Calu3 (cell line): ENCODE measurements around the gene MBD6. TPM values are rescaled to one million over a fixed set of nuclear protein-coding genes. Genes with fewer than 3 reads are reported as not detected.
A peak's percentile ranks its signal among the peaks of the same experiment; 100 is the strongest.

ENCODE experiments used
- BruUV-seq: library from RNA; stranded (reverse); fragments of 400-500 nt; replicated peaks from 2 replicates; lab custom pipeline; 2021; lab: Mats Ljungman, UMichigan
- CTCF ChIA-PET: fragments of 300-600 bp; sonication (Branson Sonifier 250); formaldehyde crosslinking; loops from one replicate; lab custom pipeline; 2022; ENCODE audit warnings: antibody characterized with exemption; lab: Charles Lee
- DNase-seq: peaks from one replicate; pipeline ENCODE4 v3.0.0; 2022
- H3K27ac Mint-ChIP-seq: one replicate; pipeline ENCODE4 v1.8.0; 2022; ENCODE audit warnings: mixed read lengths; ENCODE audit not compliant: unreplicated experiment
- H3K27me3 Mint-ChIP-seq: one replicate; pipeline ENCODE4 v1.8.0; 2022; ENCODE audit warnings: mixed read lengths; ENCODE audit not compliant: unreplicated experiment
- H3K36me3 Mint-ChIP-seq: one replicate; pipeline ENCODE4 v1.8.0; 2022; ENCODE audit warnings: mild to moderate bottlenecking, moderate library complexity, mixed read lengths; ENCODE audit not compliant: insufficient read depth, unreplicated experiment
- H3K4me1 Mint-ChIP-seq: one replicate; pipeline ENCODE4 v1.8.0; 2022; ENCODE audit warnings: mild to moderate bottlenecking, low read depth, mixed read lengths; ENCODE audit not compliant: unreplicated experiment
- H3K4me3 Mint-ChIP-seq: one replicate; pipeline ENCODE4 v1.8.0; 2022; ENCODE audit warnings: mild to moderate bottlenecking, low read depth, moderate library complexity, mixed read lengths; ENCODE audit not compliant: unreplicated experiment
- H3K9me3 Mint-ChIP-seq: one replicate; pipeline ENCODE4 v1.8.0; 2022; ENCODE audit warnings: low read depth, mixed read lengths; ENCODE audit not compliant: unreplicated experiment
- intact Hi-C: fragments of 100-400 bp; cut with micrococcal nuclease; formaldehyde crosslinking; loops from one replicate; pipeline ENCODE4 v1.10.0; 2022; ENCODE audit not compliant: unreplicated experiment
- total RNA-seq: library from RNA; stranded (reverse); gene quantifications from 2 replicates; pipeline ENCODE4 v1.2.3, GENCODE V29; 2022
- TF ChIP-seq, protein P1 (sequence below): fragments of 200-600 bp; IDR thresholded peaks from one replicate; pipeline ENCODE4 v1.8.0; 2022; ENCODE audit warnings: antibody characterized with exemption; ENCODE audit not compliant: unreplicated experiment

Gene MBD6
- total RNA-seq, 1 experiment from 2014 or later: 127 TPM

DNA sequence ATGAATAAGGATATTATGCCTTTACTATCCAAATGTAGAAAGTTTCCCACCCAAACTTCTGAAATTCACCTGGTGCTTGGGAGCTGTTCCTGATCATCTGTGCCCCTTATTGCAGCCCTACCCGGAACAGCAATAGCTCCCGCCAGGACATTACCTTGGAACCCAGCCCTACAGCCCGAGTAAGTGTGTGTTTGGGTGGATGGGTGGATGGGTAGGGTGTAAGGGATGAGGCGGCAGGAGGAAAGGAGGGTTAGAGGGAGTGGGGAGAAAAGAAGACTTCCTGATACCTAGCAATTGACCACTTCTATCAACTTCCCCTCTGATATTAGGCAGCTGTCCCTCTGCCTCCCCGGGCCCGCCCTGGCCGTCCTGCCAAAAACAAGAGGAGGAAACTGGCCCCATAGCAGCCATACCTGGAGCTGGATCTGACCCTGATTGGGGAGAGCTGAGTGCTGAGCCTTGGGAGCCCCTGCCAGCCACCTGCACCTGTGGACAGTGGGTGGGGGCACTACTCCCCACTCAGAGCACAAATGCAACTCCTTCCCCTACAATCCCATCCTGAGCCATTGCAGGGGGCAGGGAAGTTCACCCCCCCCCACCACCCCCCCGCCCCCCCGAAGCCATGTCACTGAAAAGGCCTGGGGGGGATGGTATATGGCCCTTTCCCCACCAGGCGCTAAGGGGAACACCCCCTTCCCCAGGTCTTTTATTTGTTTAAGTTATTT, 6.4 kb downstream of the MBD6 start:
- no peaks in the 10 kb centered on the region for H3K9me3 Mint-ChIP-seq
- no peak overlapping the region for H3K4me3 Mint-ChIP-seq
- BruUV-seq: no TSS peak
- peaks cover 11% of the 10 kb centered on the region for H3K4me1 Mint-ChIP-seq
- TF ChIP-seq, protein P1, sequence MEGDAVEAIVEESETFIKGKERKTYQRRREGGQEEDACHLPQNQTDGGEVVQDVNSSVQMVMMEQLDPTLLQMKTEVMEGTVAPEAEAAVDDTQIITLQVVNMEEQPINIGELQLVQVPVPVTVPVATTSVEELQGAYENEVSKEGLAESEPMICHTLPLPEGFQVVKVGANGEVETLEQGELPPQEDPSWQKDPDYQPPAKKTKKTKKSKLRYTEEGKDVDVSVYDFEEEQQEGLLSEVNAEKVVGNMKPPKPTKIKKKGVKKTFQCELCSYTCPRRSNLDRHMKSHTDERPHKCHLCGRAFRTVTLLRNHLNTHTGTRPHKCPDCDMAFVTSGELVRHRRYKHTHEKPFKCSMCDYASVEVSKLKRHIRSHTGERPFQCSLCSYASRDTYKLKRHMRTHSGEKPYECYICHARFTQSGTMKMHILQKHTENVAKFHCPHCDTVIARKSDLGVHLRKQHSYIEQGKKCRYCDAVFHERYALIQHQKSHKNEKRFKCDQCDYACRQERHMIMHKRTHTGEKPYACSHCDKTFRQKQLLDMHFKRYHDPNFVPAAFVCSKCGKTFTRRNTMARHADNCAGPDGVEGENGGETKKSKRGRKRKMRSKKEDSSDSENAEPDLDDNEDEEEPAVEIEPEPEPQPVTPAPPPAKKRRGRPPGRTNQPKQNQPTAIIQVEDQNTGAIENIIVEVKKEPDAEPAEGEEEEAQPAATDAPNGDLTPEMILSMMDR: no peak
- no peaks in the 10 kb centered on the region for H3K27me3 Mint-ChIP-seq
- CTCF ChIA-PET: no interaction called here
- H3K27ac Mint-ChIP-seq: no peak overlapping the region
- H3K36me3 Mint-ChIP-seq: peaks cover 90% of the 10 kb centered on the region
- DNase-seq: no peak
- intact Hi-C loops: no loop called here

DNA sequence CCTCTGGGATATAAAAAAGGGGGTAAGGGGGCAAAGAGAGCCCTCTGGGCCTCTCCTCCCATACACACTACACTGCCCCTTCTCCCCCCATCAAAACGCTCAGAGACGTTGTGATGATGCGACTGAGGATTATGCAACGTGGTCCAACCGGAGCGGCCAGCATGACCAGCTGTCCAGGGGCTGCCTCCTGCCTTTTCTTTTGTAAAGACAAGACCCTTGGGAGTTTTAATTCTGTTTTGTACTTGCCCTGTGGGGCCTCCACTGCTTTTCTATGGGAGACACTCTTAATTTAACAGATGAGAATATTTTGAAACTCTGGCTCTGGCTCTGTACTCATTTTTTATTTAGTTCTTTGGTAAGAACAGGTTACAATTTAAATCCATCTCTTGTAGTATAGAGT, 7.2 kb downstream of the MBD6 start:
- TSS peak; percentile 13 for BruUV-seq
- CTCF ChIA-PET: interaction anchor here (1.7 kb wide), 1 partner anchor 10 kb away, joined by 3 read pairs; no protein-coding TSS in a partner anchor
- no peak overlapping the region for H3K27ac Mint-ChIP-seq
- TF ChIP-seq, protein P1: no peak
- H3K27me3 Mint-ChIP-seq: no peaks in the 10 kb centered on the region
- intact Hi-C loops: no loop called here
- no peaks in the 10 kb centered on the region for H3K9me3 Mint-ChIP-seq
- H3K36me3 Mint-ChIP-seq: peaks cover 87% of the 10 kb centered on the region
- H3K4me3 Mint-ChIP-seq: no peak overlapping the region
- no peak for DNase-seq
- peaks cover 2% of the 10 kb centered on the region for H3K4me1 Mint-ChIP-seq

DNA sequence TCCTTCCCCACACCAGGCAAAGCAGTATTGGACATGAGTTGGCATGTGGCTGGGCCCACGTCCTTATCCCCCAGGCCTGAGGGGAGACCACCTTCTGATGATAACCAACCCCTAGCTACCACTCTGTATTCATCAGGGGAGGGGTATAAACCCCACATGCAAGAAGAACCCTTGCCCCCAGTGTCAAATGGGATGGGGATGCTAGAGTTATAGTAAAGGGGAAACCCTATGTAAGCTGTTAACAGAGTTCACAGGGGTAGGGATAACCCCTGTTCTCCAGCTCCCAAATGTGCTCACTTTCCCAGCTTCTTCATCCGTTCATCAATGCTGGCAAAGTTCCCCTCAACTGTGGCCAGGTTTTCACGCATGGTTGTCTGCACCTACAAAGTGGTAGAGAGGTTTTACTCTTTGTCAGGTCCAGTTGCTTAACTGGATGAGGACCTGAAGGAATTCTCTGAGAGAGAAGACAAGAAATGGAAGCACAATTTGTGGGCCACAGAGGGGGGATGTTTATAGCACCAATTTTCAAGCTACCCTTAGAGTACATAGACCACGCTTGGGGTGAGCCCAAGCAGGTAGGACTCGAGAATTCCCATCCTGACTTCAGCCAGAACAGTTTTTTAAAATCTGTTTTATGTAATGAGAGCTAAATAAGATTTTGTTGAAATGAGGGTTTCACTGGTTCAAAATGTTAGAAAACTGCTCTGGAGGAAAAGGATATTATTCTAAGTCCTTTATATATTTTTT, 7.9 kb downstream of the MBD6 start:
- intact Hi-C loops: no loop called here
- Mint-ChIP-seq H3K9me3 (no peaks in the 10 kb centered on the region), H3K27ac (no peak overlapping the region), H3K36me3 (peaks cover 84% of the 10 kb centered on the region), H3K4me1 (no peaks in the 10 kb centered on the region), H3K4me3 (no peak overlapping the region), H3K27me3 (no peaks in the 10 kb centered on the region)
- TF ChIP-seq, protein P1: no peak
- CTCF ChIA-PET: interaction anchor here (1.7 kb wide), 1 partner anchor 9 kb away, joined by 3 read pairs; no protein-coding TSS in a partner anchor
- no peak for DNase-seq
- BruUV-seq: TSS peak; percentile 60

DNA sequence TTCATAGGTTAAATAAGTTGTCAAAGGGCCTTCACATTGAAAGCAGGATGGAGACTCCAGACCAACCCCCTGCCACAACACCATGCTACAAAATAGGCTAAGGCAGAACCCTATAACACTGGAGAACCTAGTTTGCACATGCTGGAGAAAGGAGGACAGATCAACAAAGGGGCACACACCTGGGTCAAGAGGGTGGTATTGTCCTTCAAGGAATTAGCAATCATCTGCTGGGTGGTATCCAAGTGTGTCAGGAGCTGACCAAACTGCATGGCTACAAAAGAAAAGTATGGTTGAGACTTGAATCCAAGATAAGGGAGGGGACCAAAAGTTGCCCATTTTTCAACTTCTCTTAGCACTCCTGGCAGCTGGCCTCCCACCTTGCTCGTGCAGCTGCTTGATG, 9.2 kb downstream of the MBD6 start:
- no TSS peak for BruUV-seq
- Mint-ChIP-seq H3K4me1 (no peaks in the 10 kb centered on the region), H3K27me3 (no peaks in the 10 kb centered on the region), H3K4me3 (no peak overlapping the region), H3K27ac (peak overlapping the region; percentile 73), H3K36me3 (peaks cover 84% of the 10 kb centered on the region), H3K9me3 (no peaks in the 10 kb centered on the region)
- DNase-seq: no peak
- intact Hi-C loops: no loop called here
- TF ChIP-seq, protein P1: no peak
- CTCF ChIA-PET: no interaction called here
